Thymus (tissue), 11 donors: ENCODE data around the gene WDR70. TPM values are rescaled to one million over a fixed set of nuclear protein-coding genes. Genes with fewer than 3 reads are reported as not detected.

ENCODE experiments used
- DNase-seq, 9 donors: peaks; one replicate each; pipeline ENCODE4 v3.0.0-alpha.2; 2013; ENCODE audit warnings: low spot score in 9 of 9, low read depth in 6 of 9, missing footprints in 1 of 9
- H3K27ac ChIP-seq, 2 donors: one replicate each; pipeline ENCODE4 v1.5.1; 2013; ENCODE audit warnings: control low read depth in 1 of 2, low read depth in 1 of 2, low read length in 1 of 2, mild to moderate bottlenecking in 1 of 2, moderate library complexity in 1 of 2
- H3K27me3 ChIP-seq, 2 donors: one replicate each; pipeline ENCODE4 v1.5.1; 2013; ENCODE audit warnings: low read length in 1 of 2; ENCODE audit not compliant: control insufficient read depth in 2 of 2, insufficient read depth in 1 of 2
- H3K36me3 ChIP-seq, 2 donors: one replicate each; pipeline ENCODE4 v1.5.1; 2013; ENCODE audit warnings: low read length in 1 of 2, mild to moderate bottlenecking in 1 of 2, moderate library complexity in 1 of 2; ENCODE audit not compliant: control insufficient read depth in 2 of 2, insufficient read depth in 2 of 2
- H3K4me1 ChIP-seq, 2 donors: one replicate each; pipeline ENCODE4 v1.5.1; 2013; ENCODE audit warnings: low read length in 2 of 2; ENCODE audit not compliant: control insufficient read depth in 2 of 2, insufficient read depth in 2 of 2
- H3K4me3 ChIP-seq, 2 donors: one replicate each; pipeline ENCODE4 v1.5.1; 2013; ENCODE audit warnings: low read length in 2 of 2, control low read depth in 1 of 2, mild to moderate bottlenecking in 1 of 2
- H3K9me3 ChIP-seq, 2 donors: one replicate each; pipeline ENCODE4 v1.5.1; 2013; ENCODE audit warnings: low read length in 1 of 2, mild to moderate bottlenecking in 1 of 2; ENCODE audit not compliant: control insufficient read depth in 2 of 2, insufficient read depth in 1 of 2
- WGBS: extraction: QIAGEN DNeasy Blood & Tissue Kit; methylation state at CpG from one replicate; pipeline ENCODE4 v1.1.7; 2013; 5-methylcytosine and 5-hydroxymethylcytosine counted together
- polyA plus RNA-seq: library from polyadenylated mRNA; stranded (reverse); fragments of 200-250 nt; gene quantifications from one replicate; pipeline ENCODE4 v1.2.3, GENCODE V29; 2013
- total RNA-seq: library from RNA; stranded (reverse); fragments of 120-200 nt; gene quantifications from one replicate; pipeline ENCODE4 v1.2.4, GENCODE V29; 2013
- donor health status: healthy.

The WDR70 gene
- total and polyA plus RNA-seq, 2 donors = 34.4 to 39.9 TPM

DNA sequence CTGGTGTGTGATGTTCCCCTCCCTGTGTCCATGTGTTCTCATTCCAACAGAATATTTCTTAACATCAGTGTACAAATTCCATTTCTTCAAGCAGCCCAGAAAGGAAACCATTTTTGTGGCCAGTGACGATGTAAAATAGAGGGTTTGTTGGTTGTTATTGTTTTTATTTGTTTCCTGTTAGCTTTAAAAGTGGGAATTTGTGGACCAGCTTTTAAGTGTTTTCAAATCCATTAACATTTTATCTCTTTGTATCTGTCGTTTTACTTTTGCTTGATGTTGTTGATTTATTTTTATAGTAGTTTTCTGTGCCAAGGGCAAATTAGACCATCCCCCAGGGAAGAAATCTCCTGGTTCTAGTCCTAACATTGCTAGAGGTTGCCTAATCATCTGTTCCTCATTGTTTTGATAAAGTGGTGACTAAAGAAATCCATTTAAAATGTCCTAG lies 360.7 kb downstream of the WDR70 start:
- WGBS = 97% methylated on average over 2 of the region's 2 CpGs
- peaks cover 0 to 5% of the 10 kb centered on the region in 2 donors for H3K36me3 ChIP-seq

DNA sequence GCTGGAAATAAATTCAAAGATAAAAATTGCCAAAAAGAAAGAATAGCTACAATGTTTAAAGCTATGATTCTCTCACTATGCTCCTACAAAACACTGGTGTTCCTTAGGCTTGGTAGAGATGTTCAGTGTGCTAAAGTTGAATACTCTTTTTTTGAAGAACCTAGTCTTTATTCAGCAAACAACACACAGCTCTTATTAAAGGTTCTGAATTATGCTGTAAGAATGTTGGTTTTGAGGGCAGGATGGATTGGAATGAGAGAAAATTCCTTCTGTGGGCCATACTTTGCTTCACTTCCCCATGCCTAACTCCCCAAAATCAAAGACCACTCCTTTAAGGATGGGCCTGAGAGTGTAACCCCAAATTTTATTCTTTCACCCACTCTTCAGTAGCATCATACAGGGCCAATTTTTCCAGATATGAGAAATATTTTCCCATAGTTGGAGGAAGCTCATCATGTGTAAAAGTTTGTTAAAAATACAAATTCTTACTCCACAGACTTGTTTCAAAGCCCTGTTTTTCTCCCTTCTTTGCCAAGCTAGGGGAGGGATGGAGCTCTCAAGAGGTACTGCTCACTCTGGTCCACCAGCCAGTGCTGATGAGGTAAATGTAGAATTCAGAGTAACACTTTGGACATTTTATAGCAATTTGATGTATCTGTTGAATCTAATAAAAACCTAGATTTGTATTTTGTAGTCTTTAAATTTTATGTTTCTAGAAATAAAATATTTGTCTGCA lies 361.4 kb downstream of the WDR70 start:
- H3K9me3 ChIP-seq = peaks cover 0 to 3% of the 10 kb centered on the region in 2 donors
- no peak for DNase-seq
- no peaks in the 10 kb centered on the region for H3K4me1 ChIP-seq
- H3K27ac ChIP-seq = no peak overlapping the region
- H3K4me3 ChIP-seq = no peak overlapping the region
- peaks cover 0 to 5% of the 10 kb centered on the region in 2 donors for H3K36me3 ChIP-seq
- no peaks in the 10 kb centered on the region for H3K27me3 ChIP-seq

More for the DNA sequence above, 360.7 kb downstream of the WDR70 start:
- Histone ChIP-seq H3K4me3 (no peak overlapping the region), H3K9me3 (peaks cover 0 to 3% of the 10 kb centered on the region in 2 donors), H3K27ac (no peak overlapping the region), H3K4me1 (no peaks in the 10 kb centered on the region), H3K27me3 (no peaks in the 10 kb centered on the region)
- no peak for DNase-seq

DNA sequence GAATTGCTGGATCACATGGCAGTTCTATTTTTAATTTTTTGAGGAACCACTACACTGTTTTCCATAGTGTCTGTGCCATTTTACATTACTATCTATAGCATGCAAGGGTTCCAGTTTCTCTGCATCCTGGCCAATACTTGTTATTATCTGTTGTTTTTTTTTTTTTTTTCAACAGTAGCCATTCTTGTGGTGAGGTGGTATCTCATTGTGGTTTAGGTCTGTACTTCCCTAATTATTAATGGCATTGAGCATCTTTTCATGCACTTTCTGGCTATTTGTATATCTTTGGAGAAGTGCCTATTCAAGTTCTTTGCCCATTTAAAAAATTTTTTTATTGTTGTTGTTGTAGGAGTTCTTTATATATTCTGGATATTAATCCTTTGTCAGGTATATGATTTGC lies 363.0 kb downstream of the WDR70 start:
- H3K4me1 ChIP-seq = no peaks in the 10 kb centered on the region

DNA sequence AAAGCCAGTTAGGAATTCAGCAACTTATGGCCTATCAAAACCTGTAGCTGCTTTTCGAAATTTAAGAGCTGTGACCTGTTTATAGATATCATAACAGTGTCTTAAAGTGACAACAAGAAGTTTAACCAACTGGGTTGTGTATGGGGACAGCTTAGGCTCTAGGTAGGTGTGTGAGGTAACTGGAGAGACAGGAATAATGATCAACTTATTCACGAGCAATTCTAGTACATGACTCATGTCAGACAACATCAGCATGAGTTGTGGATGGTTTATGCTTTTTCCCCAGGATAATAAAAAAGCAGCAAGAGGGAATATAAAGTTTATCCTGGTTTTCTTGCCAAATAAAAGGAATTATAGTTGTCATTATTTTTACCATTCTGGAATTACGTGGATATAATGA lies 372.1 kb downstream of the WDR70 start:
- no peaks in the 10 kb centered on the region for H3K4me1 ChIP-seq
- DNase-seq = no peak
- no peak overlapping the region for H3K4me3 ChIP-seq
- 95% methylated on average over 3 of the region's 3 CpGs for WGBS
- H3K27me3 ChIP-seq = no peaks in the 10 kb centered on the region
- H3K36me3 ChIP-seq = no peaks in the 10 kb centered on the region
- H3K9me3 ChIP-seq = no peaks in the 10 kb centered on the region
- no peak overlapping the region for H3K27ac ChIP-seq

More for the DNA sequence above, 363.0 kb downstream of the WDR70 start:
- DNase-seq = no peak
- Histone ChIP-seq H3K27me3 (no peaks in the 10 kb centered on the region), H3K36me3 (peaks cover 0 to 5% of the 10 kb centered on the region in 2 donors), H3K9me3 (peaks cover 0 to 3% of the 10 kb centered on the region in 2 donors), H3K27ac (no peak overlapping the region), H3K4me3 (no peak overlapping the region)

DNA sequence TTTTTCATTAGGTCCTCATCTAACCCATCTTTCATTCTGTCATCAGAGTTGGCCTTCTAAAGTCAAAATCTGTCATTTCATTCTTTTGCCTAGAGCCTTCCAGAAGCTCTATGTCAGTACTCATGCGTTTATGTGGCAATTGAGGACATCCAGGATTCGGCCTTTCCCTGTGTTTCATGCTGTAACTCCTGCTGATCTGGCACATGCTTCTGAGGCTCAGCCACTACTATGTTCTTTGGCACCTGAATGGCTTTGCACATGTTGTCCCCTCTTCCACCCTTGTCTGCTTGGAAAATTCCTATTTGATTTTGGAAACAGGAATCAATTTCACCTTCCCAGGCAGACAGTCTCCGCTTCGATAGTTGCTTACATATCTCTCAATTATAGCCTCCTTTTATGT lies 375.9 kb downstream of the WDR70 start:
- Histone ChIP-seq H3K36me3 (no peaks in the 10 kb centered on the region), H3K27ac (no peak overlapping the region), H3K4me1 (no peaks in the 10 kb centered on the region), H3K27me3 (no peaks in the 10 kb centered on the region), H3K4me3 (no peak overlapping the region), H3K9me3 (peaks cover 0 to 3% of the 10 kb centered on the region in 2 donors)
- no peak for DNase-seq
- WGBS = 97% methylated on average over 4 of the region's 4 CpGs

DNA sequence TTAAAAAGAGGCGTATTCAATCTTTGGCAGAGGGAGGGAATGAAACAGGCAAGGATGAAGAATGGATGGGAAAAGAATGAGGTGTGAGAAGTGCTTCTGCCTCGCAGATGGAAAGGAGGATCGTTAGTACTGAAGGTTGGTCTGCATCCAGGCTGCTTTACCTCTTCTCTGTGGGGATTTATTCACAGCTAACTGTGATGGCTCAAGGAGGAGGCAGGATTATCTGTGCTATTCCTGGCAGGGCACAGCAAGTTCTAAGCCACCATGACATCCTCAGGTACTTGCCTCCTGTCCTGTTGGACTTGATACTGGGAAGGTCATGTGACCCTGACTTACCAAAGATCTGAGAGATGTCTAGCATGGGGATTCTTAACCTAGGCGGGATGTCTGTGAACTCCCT lies 376.5 kb downstream of the WDR70 start:
- DNase-seq = no peak
- Histone ChIP-seq H3K27ac (no peak overlapping the region), H3K4me1 (no peaks in the 10 kb centered on the region), H3K4me3 (no peak overlapping the region), H3K9me3 (peaks cover 0 to 3% of the 10 kb centered on the region in 2 donors), H3K36me3 (no peaks in the 10 kb centered on the region), H3K27me3 (no peaks in the 10 kb centered on the region)
- 98% methylated on average over 4 of the region's 4 CpGs for WGBS

DNA sequence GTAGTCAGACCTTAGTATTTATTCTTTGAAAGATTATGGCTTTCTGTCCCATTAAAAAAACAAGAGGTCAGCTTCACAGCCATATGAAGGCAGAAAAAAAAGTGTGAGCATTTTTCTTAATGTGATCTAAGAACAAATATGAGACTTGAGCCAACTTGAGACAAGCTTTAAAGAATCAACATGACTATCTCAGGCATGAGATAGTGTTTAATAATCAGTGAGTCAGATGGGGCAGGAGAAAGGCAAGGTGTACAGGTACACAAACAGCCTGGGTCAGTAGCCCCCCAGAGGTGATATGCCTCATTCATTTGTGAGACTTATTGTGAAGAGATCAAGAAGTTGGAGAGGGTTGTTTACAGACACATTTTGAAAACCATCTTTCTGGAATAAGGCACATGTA lies 377.1 kb downstream of the WDR70 start:
- Histone ChIP-seq H3K9me3 (peaks cover 0 to 3% of the 10 kb centered on the region in 2 donors), H3K27me3 (no peaks in the 10 kb centered on the region), H3K36me3 (no peaks in the 10 kb centered on the region), H3K27ac (no peak overlapping the region), H3K4me1 (no peaks in the 10 kb centered on the region), H3K4me3 (no peak overlapping the region)
- no peak for DNase-seq

DNA sequence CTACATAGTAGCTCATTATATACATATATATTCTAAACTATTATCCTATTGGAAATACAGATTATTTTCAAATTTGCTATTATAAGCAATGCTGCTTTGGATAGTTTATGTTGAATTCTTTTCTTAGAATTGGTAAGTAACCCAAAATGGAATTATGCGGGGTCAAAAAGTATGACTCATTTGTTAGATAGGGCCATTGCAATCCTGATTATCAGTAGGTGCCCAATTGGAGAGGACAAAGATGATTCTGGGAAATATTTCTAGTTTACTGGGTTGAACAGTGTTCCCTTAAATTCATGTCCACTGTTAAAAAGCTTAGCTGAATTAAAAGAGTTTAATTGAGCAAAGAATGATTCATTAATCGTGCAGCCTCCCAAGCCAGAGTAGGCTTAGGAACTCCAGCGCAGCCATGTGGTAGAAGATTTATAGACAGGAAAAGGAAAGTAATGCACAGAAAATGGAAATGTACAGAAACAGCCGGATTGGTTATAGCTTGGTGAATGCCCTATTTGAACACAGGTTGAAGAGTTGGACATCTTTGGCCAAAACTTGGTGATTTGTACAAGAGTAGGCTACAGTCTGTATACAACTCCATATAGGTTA lies 379.0 kb downstream of the WDR70 start:
- H3K4me1 ChIP-seq = no peaks in the 10 kb centered on the region
- H3K9me3 ChIP-seq = peaks cover 0 to 3% of the 10 kb centered on the region in 2 donors
- WGBS = 98% methylated on average over 4 of the region's 4 CpGs
- no peak for DNase-seq
- H3K36me3 ChIP-seq = no peaks in the 10 kb centered on the region
- H3K27me3 ChIP-seq = no peaks in the 10 kb centered on the region
- no peak overlapping the region for H3K4me3 ChIP-seq
- H3K27ac ChIP-seq = no peak overlapping the region

DNA sequence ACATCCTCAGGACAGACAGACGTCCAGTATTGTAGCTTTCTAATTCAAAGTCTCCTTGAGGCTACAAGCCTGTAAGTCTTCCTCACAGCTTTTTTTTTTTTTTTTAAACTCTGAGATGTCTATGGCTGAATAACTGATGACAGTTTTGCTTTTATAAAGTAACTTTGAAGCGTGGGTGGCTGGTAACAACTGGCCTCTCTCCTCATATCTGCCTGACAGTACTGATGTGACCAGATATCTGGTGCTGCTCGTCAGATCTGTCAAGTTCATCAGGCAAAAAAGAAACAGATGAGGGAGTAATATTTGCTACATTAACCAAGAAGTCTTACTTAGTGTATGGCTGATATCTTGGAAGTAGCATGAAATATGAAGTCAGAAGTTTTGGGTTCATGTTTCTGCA lies 388.1 kb downstream of the WDR70 start:
- no peaks in the 10 kb centered on the region for H3K27me3 ChIP-seq
- H3K4me1 ChIP-seq = no peaks in the 10 kb centered on the region
- no peak for DNase-seq
- WGBS = 90% methylated on average over 3 of the region's 3 CpGs
- no peak overlapping the region for H3K27ac ChIP-seq
- H3K9me3 ChIP-seq = no peaks in the 10 kb centered on the region
- H3K36me3 ChIP-seq = no peaks in the 10 kb centered on the region
- H3K4me3 ChIP-seq = no peak overlapping the region
